Suprapubic skin (tissue), 4 donors: ENCODE results near the gene RASSF5. TPM values are rescaled to one million over a fixed set of nuclear protein-coding genes. Genes with fewer than 3 reads are reported as not detected.

ENCODE experiments used
- DNase-seq, 2 donors: peaks; one replicate each; pipeline ENCODE4 v3.0.0-alpha.2; 2019; ENCODE audit warnings: low spot score in 2 of 2
- H3K27ac ChIP-seq: fragments of 200-600 bp; sonication (generic); one replicate; pipeline ENCODE4 v1.5.1; 2019
- H3K27me3 ChIP-seq: fragments of 200-600 bp; sonication (generic); one replicate; pipeline ENCODE4 v1.5.1; 2019
- H3K36me3 ChIP-seq: fragments of 200-600 bp; sonication (generic); one replicate; pipeline ENCODE4 v1.5.1; 2019
- H3K4me1 ChIP-seq: fragments of 200-600 bp; sonication (generic); one replicate; pipeline ENCODE4 v1.5.1; 2019
- H3K4me3 ChIP-seq: fragments of 200-600 bp; sonication (generic); one replicate; pipeline ENCODE4 v1.5.1; 2019; ENCODE audit warnings: mild to moderate bottlenecking
- H3K9me3 ChIP-seq: fragments of 200-600 bp; sonication (generic); one replicate; pipeline ENCODE4 v1.5.1; 2019
- CTCF ChIP-seq, 2 donors: fragments of 200-600 bp in 1 of 2; fragments of 450-650 bp in 1 of 2; sonication (generic) in 1 of 2; IDR thresholded peaks; one replicate each; pipeline ENCODE4 v1.5.1; 2016 to 2019; ENCODE audit warnings: antibody characterized with exemption in 2 of 2, mild to moderate bottlenecking in 1 of 2, moderate library complexity in 1 of 2
- EP300 ChIP-seq: sonication (generic); formaldehyde crosslinking; IDR thresholded peaks from one replicate; pipeline ENCODE4 v1.6.1; 2017; ENCODE audit warnings: antibody characterized with exemption
- POLR2A ChIP-seq, 2 donors: fragments of 450-650 bp; IDR thresholded peaks; one replicate each; pipeline ENCODE4 v1.6.1; 2017; ENCODE audit warnings: antibody characterized with exemption in 2 of 2, mild to moderate bottlenecking in 2 of 2, moderate library complexity in 2 of 2
- POLR2AphosphoS5 ChIP-seq, 3 donors: sonication (generic); formaldehyde crosslinking; IDR thresholded peaks; one replicate each; pipeline ENCODE4 v1.6.1; 2017; ENCODE audit warnings: antibody characterized with exemption in 3 of 3
- WGBS: methylation state at CpG from one replicate; pipeline ENCODE4 v1.1.5; 2018; 5-methylcytosine and 5-hydroxymethylcytosine counted together
- total RNA-seq, 4 donors: library from RNA; depleted of rRNA; stranded (reverse); fragments of >200 nt; gene quantifications; one replicate each; pipeline ENCODE4 v1.1.0, GENCODE V29; 2016

The RASSF5 gene
- 10 to 100 TPM; 34.8 to 74.5 (median 64.9) TPM for total RNA-seq

GRCh38 chr1:206507284-206508129, at the start of gene RASSF5:
TSS of gene RASSF5 (plus strand) at chr1:206507531. CDS start at chr1:206507603, 72 bp downstream.
- 0% methylated on average over 17 of the region's 97 CpGs for WGBS
- no peaks in the 10 kb centered on the region for H3K9me3 ChIP-seq
- no peaks in the 10 kb centered on the region for H3K36me3 ChIP-seq
- peaks cover 81% of the 10 kb centered on the region for H3K4me1 ChIP-seq
- peak within 1 kb of the TSS; percentile 68 for H3K4me3 ChIP-seq
- DNase-seq: peak; percentile 91 to 94
- peak within 1 kb of the TSS; percentile 46 for H3K27ac ChIP-seq
- H3K27me3 ChIP-seq: no peaks in the 10 kb centered on the region
- TF ChIP-seq CTCF (IDR thresholded peaks at IDR 0.05) (no peak), POLR2A (IDR thresholded peaks at IDR 0.05) (peak; percentile 48 to 75)

- WGBS: 91% methylated on average over 4 of the region's 4 CpGs
- H3K4me1 ChIP-seq: peaks cover 43% of the 10 kb centered on the region
Observed at GRCh38 chr1:206459703-206460102, 47.6 kb upstream of the RASSF5 start.

GRCh38 chr1:206460836-206461426, 46.4 kb upstream of the RASSF5 start:
- no peak for TF ChIP-seq CTCF (IDR thresholded peaks at IDR 0.05)
- peak in 1 of 3 donors; percentile 9 for TF ChIP-seq POLR2AphosphoS5 (IDR thresholded peaks at IDR 0.05)
- Histone ChIP-seq H3K4me3 (no peak overlapping the region), H3K9me3 (no peaks in the 10 kb centered on the region), H3K27ac (no peak overlapping the region), H3K36me3 (peaks cover 14% of the 10 kb centered on the region), H3K27me3 (no peaks in the 10 kb centered on the region), H3K4me1 (peaks cover 43% of the 10 kb centered on the region)
- WGBS: 78% methylated on average over 10 of the region's 17 CpGs
- peak in 1 of 2 donors; percentile 66 for DNase-seq

More at GRCh38 chr1:206459703-206460102, 47.6 kb upstream of the RASSF5 start:
- Histone ChIP-seq H3K36me3 (peaks cover 26% of the 10 kb centered on the region), H3K27me3 (no peaks in the 10 kb centered on the region), H3K9me3 (no peaks in the 10 kb centered on the region), H3K4me3 (no peak overlapping the region), H3K27ac (no peak overlapping the region)
- TF ChIP-seq CTCF (IDR thresholded peaks at IDR 0.05) (no peak), POLR2A (IDR thresholded peaks at IDR 0.05) (no peak), EP300 (no peak)
- no peak for DNase-seq

- peaks cover 14% of the 10 kb centered on the region for H3K36me3 ChIP-seq
- 67% methylated on average over 9 of the region's 9 CpGs for WGBS
- H3K4me1 ChIP-seq: peaks cover 35% of the 10 kb centered on the region
- no peaks in the 10 kb centered on the region for H3K27me3 ChIP-seq
- DNase-seq: no peak
- no peak overlapping the region for H3K27ac ChIP-seq
- no peak for TF ChIP-seq POLR2AphosphoS5 (IDR thresholded peaks at IDR 0.05)
- TF ChIP-seq CTCF (IDR thresholded peaks at IDR 0.05): peak; percentile 81 to 88
- H3K4me3 ChIP-seq: no peak overlapping the region
- no peaks in the 10 kb centered on the region for H3K9me3 ChIP-seq
Observed at GRCh38 chr1:206461602-206462455, 45.5 kb upstream of the RASSF5 start.

- peak overlapping the region; percentile 16 for H3K27ac ChIP-seq
- WGBS: 58% methylated on average over 1 of the region's 1 CpG
- TF ChIP-seq CTCF (IDR thresholded peaks at IDR 0.05): no peak
- no peak for TF ChIP-seq EP300
- TF ChIP-seq POLR2A (IDR thresholded peaks at IDR 0.05): no peak
Observed at GRCh38 chr1:206463137-206463536, 44.2 kb upstream of the RASSF5 start.

More at GRCh38 chr1:206463137-206463536, 44.2 kb upstream of the RASSF5 start:
- Histone ChIP-seq H3K4me3 (no peak overlapping the region), H3K36me3 (peaks cover 14% of the 10 kb centered on the region), H3K9me3 (no peaks in the 10 kb centered on the region), H3K27me3 (no peaks in the 10 kb centered on the region), H3K4me1 (peaks cover 24% of the 10 kb centered on the region)
- DNase-seq: no peak
